Keratinocyte (primary cell): Measurements from ENCODE around the gene MRGPRX2. TPM values are rescaled to one million over a fixed set of nuclear protein-coding genes. Genes with fewer than 3 reads are reported as not detected.
A peak's percentile ranks its signal among the peaks of the same experiment; 100 is the strongest.

Experiments used
- DNase-seq: peaks from one replicate; pipeline ENCODE4 v3.0.0-alpha.2; 2011; ENCODE audit warnings: low read depth, missing footprints, low spot score
- FAIRE-seq: peaks from 2 replicates; lab custom pipeline; 2011; peaks lifted over from hg19 to GRCh38; lab: Jason Lieb, UNC
- H2AFZ ChIP-seq: 2 replicates; pipeline ENCODE4 v1.6.0; 2012; ENCODE audit warnings: low read length, control low read depth, inconsistent platforms; ENCODE audit not compliant: control insufficient read depth
- H3K27ac ChIP-seq: 2 replicates; pipeline ENCODE4 v1.5.1; 2011; ENCODE audit warnings: low read length; ENCODE audit not compliant: control insufficient read depth, insufficient read depth
- H3K27me3 ChIP-seq: 3 replicates; pipeline ENCODE4 v1.6.0; 2011; ENCODE audit warnings: low read length; ENCODE audit not compliant: control insufficient read depth, insufficient read depth; ENCODE audit errors: extremely low read depth
- H3K36me3 ChIP-seq, 2 experiments: 2 replicates in 1 of 2; 3 replicates in 1 of 2; pipeline ENCODE4 v1.5.1; 2011; ENCODE audit warnings: low read length in 2 of 2, mild to moderate bottlenecking in 1 of 2; ENCODE audit not compliant: control insufficient read depth in 2 of 2, insufficient read depth in 2 of 2; ENCODE audit errors: extremely low read depth in 1 of 2
- H3K4me1 ChIP-seq: 3 replicates; pipeline ENCODE4 v1.5.1; 2011; ENCODE audit warnings: low read length; ENCODE audit not compliant: control insufficient read depth, insufficient read depth; ENCODE audit errors: extremely low read depth
- H3K4me2 ChIP-seq: 3 replicates; pipeline ENCODE4 v1.6.0; 2011; ENCODE audit warnings: low read depth, low read length; ENCODE audit not compliant: control insufficient read depth, insufficient read depth; ENCODE audit errors: extremely low read depth
- H3K4me3 ChIP-seq, 3 experiments: fragments of 200-600 bp in 1 of 3; sonication (generic) in 1 of 3; 2 replicates in 2 of 3; 3 replicates in 1 of 3; pipeline ENCODE4 v1.5.1; 2011 to 2016; ENCODE audit warnings: low read length in 3 of 3, mild to moderate bottlenecking in 3 of 3, control low read depth in 2 of 3, inconsistent platforms in 1 of 3, low read depth in 1 of 3, mixed read lengths in 1 of 3, mixed run types in 1 of 3, moderate library complexity in 1 of 3; ENCODE audit not compliant: control insufficient read depth in 2 of 3, insufficient read depth in 2 of 3; ENCODE audit errors: extremely low read depth in 1 of 3
- H3K79me2 ChIP-seq: 2 replicates; pipeline ENCODE4 v1.6.0; 2012; ENCODE audit warnings: low read length; ENCODE audit not compliant: control insufficient read depth, insufficient read depth
- H3K9ac ChIP-seq: 3 replicates; pipeline ENCODE4 v1.6.0; 2011; ENCODE audit warnings: low read length; ENCODE audit not compliant: control insufficient read depth, insufficient read depth; ENCODE audit errors: extremely low read depth
- H3K9me1 ChIP-seq: 3 replicates; pipeline ENCODE4 v1.6.0; 2011; ENCODE audit warnings: low read length; ENCODE audit not compliant: control insufficient read depth, insufficient read depth; ENCODE audit errors: extremely low read depth
- H3K9me3 ChIP-seq: 2 replicates; pipeline ENCODE4 v1.5.1; 2012; ENCODE audit warnings: low read depth, low read length; ENCODE audit not compliant: control insufficient read depth
- H4K20me1 ChIP-seq: 3 replicates; pipeline ENCODE4 v1.6.0; 2011; ENCODE audit warnings: low read length; ENCODE audit not compliant: control insufficient read depth, insufficient read depth; ENCODE audit errors: extremely low read depth
- EZH2 ChIP-seq: IDR thresholded peaks from one replicate; pipeline ENCODE4 v1.6.1; 2012; ENCODE audit warnings: inconsistent platforms, mild to moderate bottlenecking, low read length, moderate library complexity
- dilution Hi-C: fragments of 300-500 bp; cut with MboI; formaldehyde crosslinking; loops from one replicate; pipeline ENCODE4 v1.7.0; 2020; ENCODE audit warnings: low sequenced_read_pairs; ENCODE audit not compliant: extremely low pct_ligation_motif_present
- polyA plus RNA-seq, 5 experiments: library from polyadenylated mRNA; depleted of rRNA in 3 of 5; stranded (reverse) in 3 of 5; stranded (forward) in 1 of 5; unstranded in 1 of 5; fragments of >200 nt; gene quantifications; 1 replicate in 1 of 5; 2 replicates in 3 of 5; 3 replicates in 1 of 5; pipeline versions ENCODE4 v1.2.1 to v1.2.3, GENCODE V29; 2011 to 2012; ENCODE audit warnings: missing spikeins in 2 of 5, low read depth in 1 of 5, low replicate concordance in 1 of 5
- TF ChIP-seq, protein P1 (sequence below), 3 experiments: IDR thresholded peaks in 1 of 3; conservative IDR thresholded peaks in 1 of 3; optimal IDR thresholded peaks in 1 of 3; 2 replicates in 2 of 3; 3 replicates in 1 of 3; pipeline versions ENCODE3 to v1.5.1; 2011; ENCODE audit warnings: low read length in 3 of 3, mild to moderate bottlenecking in 3 of 3, moderate library complexity in 2 of 3, control low read depth in 1 of 3, inconsistent platforms in 1 of 3; ENCODE audit not compliant: insufficient read depth in 2 of 3; ENCODE audit errors: extremely low read depth in 1 of 3

MRGPRX2 gene
- polyA plus RNA-seq, 1 donor (not counting 4 experiments of a cell fraction or from before 2014, with no cell fraction given): not detected

DNA sequence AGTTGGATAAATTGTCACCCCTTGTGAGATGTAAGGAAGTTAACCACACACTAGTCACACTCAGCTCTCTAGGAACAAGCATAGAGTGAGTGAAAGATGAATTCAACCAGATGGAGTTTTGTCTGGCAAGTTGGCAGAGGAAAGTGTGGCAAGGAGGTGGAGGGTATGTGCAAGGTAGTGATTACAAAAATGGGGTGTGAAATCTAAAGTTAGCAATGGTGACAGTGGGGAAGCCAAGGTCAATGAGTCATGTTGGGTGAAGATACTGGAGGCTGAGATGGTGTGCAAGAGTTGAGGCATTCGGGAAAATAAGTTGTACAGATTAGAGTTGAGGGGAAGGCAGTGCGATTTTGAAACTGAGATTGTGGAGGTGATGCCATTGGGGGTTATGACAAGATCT, 33.7 kb downstream of the MRGPRX2 start:
- TF ChIP-seq, protein P1, sequence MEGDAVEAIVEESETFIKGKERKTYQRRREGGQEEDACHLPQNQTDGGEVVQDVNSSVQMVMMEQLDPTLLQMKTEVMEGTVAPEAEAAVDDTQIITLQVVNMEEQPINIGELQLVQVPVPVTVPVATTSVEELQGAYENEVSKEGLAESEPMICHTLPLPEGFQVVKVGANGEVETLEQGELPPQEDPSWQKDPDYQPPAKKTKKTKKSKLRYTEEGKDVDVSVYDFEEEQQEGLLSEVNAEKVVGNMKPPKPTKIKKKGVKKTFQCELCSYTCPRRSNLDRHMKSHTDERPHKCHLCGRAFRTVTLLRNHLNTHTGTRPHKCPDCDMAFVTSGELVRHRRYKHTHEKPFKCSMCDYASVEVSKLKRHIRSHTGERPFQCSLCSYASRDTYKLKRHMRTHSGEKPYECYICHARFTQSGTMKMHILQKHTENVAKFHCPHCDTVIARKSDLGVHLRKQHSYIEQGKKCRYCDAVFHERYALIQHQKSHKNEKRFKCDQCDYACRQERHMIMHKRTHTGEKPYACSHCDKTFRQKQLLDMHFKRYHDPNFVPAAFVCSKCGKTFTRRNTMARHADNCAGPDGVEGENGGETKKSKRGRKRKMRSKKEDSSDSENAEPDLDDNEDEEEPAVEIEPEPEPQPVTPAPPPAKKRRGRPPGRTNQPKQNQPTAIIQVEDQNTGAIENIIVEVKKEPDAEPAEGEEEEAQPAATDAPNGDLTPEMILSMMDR (optimal IDR thresholded peaks at IDR 0.05 in 1 of 3, IDR thresholded peaks at IDR 0.05 in 1 of 3, conservative IDR thresholded peaks at IDR 0.05 in 1 of 3; ENCODE audit: extremely low read depth in 1 of 3, insufficient read depth in 2 of 3, low read length in 3 of 3): no peak
- TF ChIP-seq EZH2: no peak
- no peak for DNase-seq

DNA sequence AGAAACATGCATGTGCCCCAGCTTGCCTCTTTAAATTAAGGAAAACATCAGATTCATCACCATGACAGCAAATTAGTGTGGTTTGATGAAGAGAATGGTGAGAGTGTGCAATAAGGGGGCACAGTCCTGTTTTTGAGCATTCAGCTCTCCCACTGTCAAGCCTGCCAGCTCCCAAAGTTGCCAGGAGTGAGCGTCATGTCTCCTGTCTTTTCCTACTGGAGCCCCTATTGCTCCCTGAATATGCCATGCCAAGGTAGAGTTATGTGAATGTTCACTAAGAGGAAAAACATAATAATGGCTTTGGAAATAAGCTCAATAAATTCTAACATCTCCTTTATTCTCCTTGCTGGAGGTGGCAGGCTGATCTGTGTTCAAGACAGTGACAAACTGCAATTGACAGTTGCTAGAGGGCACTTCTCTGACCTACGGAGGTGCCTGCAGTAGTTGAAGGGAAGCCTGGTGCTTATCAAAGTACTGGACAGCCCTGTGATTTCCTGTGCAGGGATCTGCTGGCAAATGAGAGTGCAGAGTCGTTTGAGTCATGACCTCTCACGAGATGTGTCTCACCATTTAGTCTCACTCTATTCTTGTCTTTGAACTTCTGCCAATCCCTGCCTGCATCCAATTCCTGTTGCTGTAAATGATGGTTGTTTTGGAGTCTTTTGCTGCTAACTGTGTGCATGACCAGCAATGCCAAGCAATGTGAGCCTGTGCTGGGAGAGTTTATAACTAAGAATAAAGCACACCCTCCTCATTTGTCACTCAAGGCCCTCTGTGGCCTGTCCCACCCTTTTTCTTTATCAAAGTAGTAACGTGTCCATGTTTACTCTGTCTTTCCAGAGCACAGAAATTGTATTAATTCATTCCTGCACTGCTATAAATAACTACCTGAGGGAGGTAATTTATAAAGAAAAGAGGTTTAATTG, 34.8 kb downstream of the MRGPRX2 start:
- Histone ChIP-seq H3K9me1 (no peaks in the 10 kb centered on the region), H3K36me3 (no peaks in the 10 kb centered on the region), H3K4me1 (peaks cover 19% of the 10 kb centered on the region), H3K4me2 (no peak overlapping the region), H3K9ac (no peak overlapping the region), H3K27ac (no peak overlapping the region), H3K79me2 (no peaks in the 10 kb centered on the region), H4K20me1 (no peaks in the 10 kb centered on the region), H3K27me3 (peaks cover 12% of the 10 kb centered on the region), H3K4me3 (no peak overlapping the region), H3K9me3 (no peaks in the 10 kb centered on the region), H2AFZ (no peak overlapping the region)
- no peak for TF ChIP-seq EZH2
- TF ChIP-seq, protein P1 (optimal IDR thresholded peaks at IDR 0.05 in 1 of 3, IDR thresholded peaks at IDR 0.05 in 1 of 3, conservative IDR thresholded peaks at IDR 0.05 in 1 of 3; ENCODE audit: extremely low read depth in 1 of 3, insufficient read depth in 2 of 3, low read length in 3 of 3): no peak
- dilution Hi-C loops: no loop called here
- FAIRE-seq (peak; percentile 63), DNase-seq (no peak)

More for the DNA sequence above, 33.7 kb downstream of the MRGPRX2 start:
- Histone ChIP-seq H4K20me1 (no peaks in the 10 kb centered on the region), H3K4me1 (peaks cover 19% of the 10 kb centered on the region), H3K27me3 (peaks cover 12% of the 10 kb centered on the region), H3K9me3 (no peaks in the 10 kb centered on the region), H2AFZ (no peak overlapping the region), H3K36me3 (no peaks in the 10 kb centered on the region), H3K79me2 (no peaks in the 10 kb centered on the region), H3K9me1 (no peaks in the 10 kb centered on the region), H3K27ac (no peak overlapping the region), H3K4me3 (no peak overlapping the region), H3K9ac (no peak overlapping the region), H3K4me2 (no peak overlapping the region)
- no peak for FAIRE-seq
- dilution Hi-C loops: no loop called here
